Retinal pigment epithelial cell (primary cell): Measurements from ENCODE around the gene GRID1.

ENCODE experiments used
- DNase-seq: peaks from one replicate; pipeline ENCODE4 v3.0.0-alpha.2; 2010; ENCODE audit warnings: low read depth
- H3K4me3 ChIP-seq: 2 replicates; pipeline ENCODE4 v1.5.1; 2011; ENCODE audit warnings: mild to moderate bottlenecking, low read length, control low read depth, moderate library complexity
- TF ChIP-seq, protein P1 (sequence below): conservative IDR thresholded peaks from 2 replicates; pipeline ENCODE4 v1.5.1; 2011; ENCODE audit warnings: low read depth, low read length, control low read depth, inconsistent platforms

Gene GRID1

DNA sequence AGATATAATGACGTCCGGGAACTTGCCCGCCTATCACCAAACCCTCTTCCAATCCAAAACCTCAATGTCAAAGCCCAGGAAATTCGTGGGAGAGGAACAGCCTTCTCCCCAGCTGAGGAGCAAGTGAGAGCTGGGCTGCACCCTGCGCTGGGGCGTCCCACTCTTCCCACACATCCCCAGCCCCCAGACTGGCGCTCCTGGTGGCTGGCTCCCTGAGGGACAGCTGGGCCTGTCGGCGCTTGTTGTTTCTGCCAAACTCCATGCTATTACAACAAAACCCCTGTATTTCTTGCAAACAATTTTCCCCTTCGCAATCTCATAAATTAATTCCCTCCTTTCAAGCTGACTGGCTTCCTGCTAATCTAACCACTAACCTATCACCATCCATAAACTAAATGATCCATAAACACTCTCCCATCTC lies 53.0 kb downstream of the GRID1 start:
- H3K4me3 ChIP-seq = no peak overlapping the region
- no peak for DNase-seq
- TF ChIP-seq, protein P1, sequence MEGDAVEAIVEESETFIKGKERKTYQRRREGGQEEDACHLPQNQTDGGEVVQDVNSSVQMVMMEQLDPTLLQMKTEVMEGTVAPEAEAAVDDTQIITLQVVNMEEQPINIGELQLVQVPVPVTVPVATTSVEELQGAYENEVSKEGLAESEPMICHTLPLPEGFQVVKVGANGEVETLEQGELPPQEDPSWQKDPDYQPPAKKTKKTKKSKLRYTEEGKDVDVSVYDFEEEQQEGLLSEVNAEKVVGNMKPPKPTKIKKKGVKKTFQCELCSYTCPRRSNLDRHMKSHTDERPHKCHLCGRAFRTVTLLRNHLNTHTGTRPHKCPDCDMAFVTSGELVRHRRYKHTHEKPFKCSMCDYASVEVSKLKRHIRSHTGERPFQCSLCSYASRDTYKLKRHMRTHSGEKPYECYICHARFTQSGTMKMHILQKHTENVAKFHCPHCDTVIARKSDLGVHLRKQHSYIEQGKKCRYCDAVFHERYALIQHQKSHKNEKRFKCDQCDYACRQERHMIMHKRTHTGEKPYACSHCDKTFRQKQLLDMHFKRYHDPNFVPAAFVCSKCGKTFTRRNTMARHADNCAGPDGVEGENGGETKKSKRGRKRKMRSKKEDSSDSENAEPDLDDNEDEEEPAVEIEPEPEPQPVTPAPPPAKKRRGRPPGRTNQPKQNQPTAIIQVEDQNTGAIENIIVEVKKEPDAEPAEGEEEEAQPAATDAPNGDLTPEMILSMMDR = no peak

DNA sequence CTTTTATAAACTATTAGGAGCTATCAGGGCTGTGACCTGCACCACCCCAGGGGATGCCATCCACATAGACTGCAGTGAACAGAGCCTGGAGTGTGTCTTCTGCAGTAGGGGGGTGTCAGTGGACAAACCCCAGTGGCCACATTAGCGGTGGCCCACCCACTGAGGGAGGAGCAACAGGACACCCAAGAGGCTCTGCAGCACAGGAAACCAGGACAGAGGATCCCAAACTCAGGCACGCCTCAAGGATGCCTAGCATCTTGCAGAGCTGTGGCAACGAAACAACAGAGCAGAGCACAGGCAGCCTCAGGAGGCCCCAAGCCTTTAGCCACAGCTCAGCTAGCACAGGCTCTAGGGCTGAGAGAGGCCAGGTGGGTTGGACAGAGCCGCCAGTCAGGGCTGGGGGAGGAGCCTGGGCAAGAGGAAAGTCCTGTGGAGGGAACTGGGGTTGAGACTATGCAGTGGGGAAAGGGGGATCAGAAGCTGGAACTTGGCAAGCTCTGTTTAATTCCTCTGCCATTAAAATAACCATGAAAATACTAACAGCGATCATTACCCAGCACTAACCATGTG lies 53.8 kb downstream of the GRID1 start:
- TF ChIP-seq, protein P1 = no peak
- H3K4me3 ChIP-seq = no peak overlapping the region
- no peak for DNase-seq

DNA sequence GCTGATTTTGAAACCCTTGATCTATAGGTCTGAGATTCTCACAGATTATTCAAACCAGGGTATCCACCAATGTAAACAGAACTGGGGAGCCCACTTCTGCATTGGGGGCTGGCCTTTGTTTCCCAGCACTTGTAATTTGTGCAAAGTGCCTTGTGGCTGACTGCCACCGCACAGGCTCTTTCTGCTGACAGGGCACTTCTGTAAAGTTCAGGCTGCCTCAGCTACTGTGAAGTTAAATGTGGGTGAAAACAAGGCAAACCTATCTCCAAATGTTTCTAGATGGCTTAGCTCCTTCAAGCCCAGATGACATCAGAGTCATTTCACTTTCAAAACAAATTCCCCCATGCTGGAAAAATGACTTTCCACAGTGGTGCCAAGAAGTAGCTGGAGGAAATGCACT lies 54.7 kb downstream of the GRID1 start:
- no peak for DNase-seq
- H3K4me3 ChIP-seq = no peak overlapping the region
- TF ChIP-seq, protein P1 = no peak

DNA sequence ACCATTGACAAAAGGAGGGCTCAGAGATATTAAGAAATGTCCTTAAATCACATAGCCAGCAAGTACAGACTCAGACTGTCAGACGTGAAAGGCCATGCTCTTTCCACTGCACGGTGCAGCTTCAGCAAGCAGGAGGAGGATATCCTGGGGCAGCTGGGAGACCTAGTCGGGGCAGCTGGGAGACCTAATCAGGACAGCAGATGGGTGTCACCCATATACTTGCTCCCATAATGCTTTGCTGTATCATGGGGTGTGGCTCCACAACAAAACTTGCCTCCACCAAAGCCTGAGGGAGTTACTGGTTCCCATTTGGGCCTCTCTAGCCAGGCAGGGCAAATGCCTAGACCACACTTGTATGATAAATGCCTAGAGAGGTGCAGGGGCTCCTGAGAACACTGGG lies 55.4 kb downstream of the GRID1 start:
- TF ChIP-seq, protein P1 = no peak
- no peak for DNase-seq

DNA sequence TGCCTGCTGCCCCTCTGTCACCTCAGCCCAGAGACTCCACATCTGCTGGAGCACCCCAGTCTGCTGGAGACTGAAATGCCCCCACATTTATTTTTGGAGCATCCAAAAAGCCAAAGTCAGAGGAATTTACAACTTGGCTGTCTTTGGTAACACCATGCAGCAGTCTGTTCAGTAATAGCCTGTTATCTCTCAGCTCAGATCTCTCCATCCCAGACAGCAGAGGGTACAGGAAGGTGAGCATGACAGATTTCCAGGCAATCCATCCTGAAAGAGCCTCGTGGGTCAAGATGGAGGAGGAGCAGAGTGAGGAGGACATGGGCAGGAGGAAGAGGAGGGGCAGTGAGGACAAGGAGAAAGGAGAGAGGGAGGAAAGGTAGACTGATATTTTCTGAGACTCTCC lies 55.9 kb downstream of the GRID1 start:
- no peak for DNase-seq
- TF ChIP-seq, protein P1 = no peak
- H3K4me3 ChIP-seq = no peak overlapping the region

More for the DNA sequence above, 55.4 kb downstream of the GRID1 start:
- H3K4me3 ChIP-seq = no peak overlapping the region

DNA sequence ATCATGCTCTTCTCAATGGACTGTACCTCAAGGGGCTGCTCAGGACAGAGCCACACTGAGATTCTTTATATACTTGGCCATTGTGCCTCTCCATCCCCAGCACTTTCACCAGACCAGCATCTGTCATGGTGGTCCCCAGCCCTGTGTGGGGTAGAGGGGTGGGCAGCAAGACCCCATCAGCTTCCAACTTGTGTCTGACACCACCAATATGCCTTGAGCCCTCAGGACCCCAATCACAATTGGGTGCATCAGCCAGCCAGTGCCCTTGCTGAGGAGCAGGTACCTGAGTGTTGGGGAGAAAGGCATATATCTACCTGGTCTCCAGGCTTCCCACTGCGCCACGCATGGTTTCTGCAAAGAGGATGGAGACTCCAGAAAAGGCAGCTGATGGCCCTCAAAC lies 56.3 kb downstream of the GRID1 start:
- H3K4me3 ChIP-seq = no peak overlapping the region
- TF ChIP-seq, protein P1 = no peak
- DNase-seq = no peak

DNA sequence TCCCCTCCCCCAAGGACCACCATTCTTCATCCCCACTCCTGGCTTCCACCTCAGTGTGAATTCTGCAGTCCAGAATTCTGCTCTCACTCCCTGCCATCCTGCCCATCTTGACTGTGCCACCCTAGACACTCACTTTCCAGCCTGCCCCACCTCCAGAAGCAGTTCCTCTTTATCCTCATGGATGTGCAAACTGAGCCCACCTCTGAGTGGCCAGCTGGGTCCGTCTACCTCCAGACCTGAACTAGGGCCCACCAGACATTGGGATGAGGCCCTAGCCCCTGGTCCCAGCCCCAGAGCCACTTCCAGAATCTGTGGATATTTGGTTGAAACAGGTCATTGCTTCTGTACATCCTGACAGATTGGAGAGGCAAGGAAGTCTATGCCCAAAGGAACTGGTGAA lies 58.5 kb downstream of the GRID1 start:
- no peak for DNase-seq
- no peak overlapping the region for H3K4me3 ChIP-seq

More for the DNA sequence above, 58.5 kb downstream of the GRID1 start:
- TF ChIP-seq, protein P1 = no peak
